Right cardiac atrium (tissue), 5 donors: Measurements from ENCODE around the gene GTF3C6. TPM values are rescaled to one million over a fixed set of nuclear protein-coding genes. Genes with fewer than 3 reads are reported as not detected.

ENCODE experiments used
- ATAC-seq, 2 donors: fragments of 200-7000 bp; cut with Tn5 transposase; one replicate each; pipeline versions ENCODE4 v1.8.0 to v1.9.1; 2020; ENCODE audit warnings: moderate library complexity in 2 of 2, mild to moderate bottlenecking in 1 of 2
- DNase-seq, 3 donors: peaks; one replicate each; pipeline ENCODE4 v3.0.0-alpha.2; 2020
- H3K27ac ChIP-seq: one replicate; pipeline ENCODE4 v1.5.1; 2013; ENCODE audit warnings: mild to moderate bottlenecking, low read length, control low read depth, moderate library complexity
- H3K27me3 ChIP-seq: one replicate; pipeline ENCODE4 v1.6.1; 2013; ENCODE audit not compliant: control insufficient read depth, insufficient read depth
- H3K4me1 ChIP-seq: one replicate; pipeline ENCODE4 v1.6.1; 2013; ENCODE audit warnings: low read length; ENCODE audit not compliant: control insufficient read depth, insufficient read depth
- H3K4me3 ChIP-seq: one replicate; pipeline ENCODE4 v1.5.1; 2013; ENCODE audit warnings: low read length, control low read depth
- H3K9me3 ChIP-seq: one replicate; pipeline ENCODE4 v1.6.1; 2013; ENCODE audit warnings: low read length; ENCODE audit not compliant: control insufficient read depth
- WGBS: extraction: QIAGEN DNeasy Blood & Tissue Kit; methylation state at CpG from one replicate; pipeline ENCODE4 v1.1.7; 2013; 5-methylcytosine and 5-hydroxymethylcytosine counted together
- intact Hi-C, 4 donors: fragments of 100-400 bp; cut with DNase I; formaldehyde crosslinking; loops; one replicate each; pipeline versions ENCODE4 v1.11.0 to v1.14.0; 2022 to 2023
- long read RNA-seq, 4 donors: library from polyadenylated mRNA; unstranded; transcript quantifications; one replicate each; pipeline ENCODE4 v2.0.0, GENCODE V29; 2020 to 2021
- polyA plus RNA-seq: library from polyadenylated mRNA; stranded (reverse); fragments of 200-250 nt; gene quantifications from one replicate; pipeline ENCODE4 v1.2.3, GENCODE V29; 2013
- total RNA-seq, 4 donors: library from RNA; stranded (reverse); fragmentation: NEBNext Ultra II Directional; extraction: Animal tissue kit (Norgen Biotek cat#: 25700); gene quantifications; one replicate each; pipeline ENCODE4 v1.2.1, GENCODE V29; 2021
- donor health status: healthy with polysubstance abuse.
- donor health status: DM: no; HTN: yes; CAD: no.
- donor health status: DM: no; HTN: no; CAD: no.
- donor health status: DM: no; HTN: yes; CAD: no; lungs with severe emphysema.
- donor health status: DM: yes; HTN: yes; CAD: no.

GTF3C6 gene, protein sequence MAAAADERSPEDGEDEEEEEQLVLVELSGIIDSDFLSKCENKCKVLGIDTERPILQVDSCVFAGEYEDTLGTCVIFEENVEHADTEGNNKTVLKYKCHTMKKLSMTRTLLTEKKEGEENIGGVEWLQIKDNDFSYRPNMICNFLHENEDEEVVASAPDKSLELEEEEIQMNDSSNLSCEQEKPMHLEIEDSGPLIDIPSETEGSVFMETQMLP
- total RNA-seq (10 to 100 TPM; 83.0 to 98.5 (median 86.5) TPM), polyA plus RNA-seq (129 TPM)
- long read RNA-seq, donor 1, transcript GTF3C6-201 (6 exons, 952 nt) = major isoform, 79 of 80 reads
- long read RNA-seq, donor 1, partial matches to known transcripts = 0 of 80 reads
- long read RNA-seq, donor 1, other reads (novel, unspliced or antisense) = 1 of 80 reads
- long read RNA-seq, donor 2, transcript GTF3C6-201 (6 exons, 952 nt) = major isoform, 36 of 40 reads
- long read RNA-seq, donor 2, partial matches to known transcripts = 3 of 40 reads
- long read RNA-seq, donor 2, other reads (novel, unspliced or antisense) = 1 of 40 reads
- long read RNA-seq, donor 3, transcript GTF3C6-201 (6 exons, 952 nt) = major isoform, 40 of 43 reads
- long read RNA-seq, donor 3, partial matches to known transcripts = 0 of 43 reads
- long read RNA-seq, donor 3, other reads (novel, unspliced or antisense) = 3 of 43 reads
- long read RNA-seq, donor 4, transcript GTF3C6-201 (6 exons, 952 nt) = major isoform, 33 of 35 reads
- long read RNA-seq, donor 4, partial matches to known transcripts = 0 of 35 reads
- long read RNA-seq, donor 4, other reads (novel, unspliced or antisense) = 2 of 35 reads

DNA sequence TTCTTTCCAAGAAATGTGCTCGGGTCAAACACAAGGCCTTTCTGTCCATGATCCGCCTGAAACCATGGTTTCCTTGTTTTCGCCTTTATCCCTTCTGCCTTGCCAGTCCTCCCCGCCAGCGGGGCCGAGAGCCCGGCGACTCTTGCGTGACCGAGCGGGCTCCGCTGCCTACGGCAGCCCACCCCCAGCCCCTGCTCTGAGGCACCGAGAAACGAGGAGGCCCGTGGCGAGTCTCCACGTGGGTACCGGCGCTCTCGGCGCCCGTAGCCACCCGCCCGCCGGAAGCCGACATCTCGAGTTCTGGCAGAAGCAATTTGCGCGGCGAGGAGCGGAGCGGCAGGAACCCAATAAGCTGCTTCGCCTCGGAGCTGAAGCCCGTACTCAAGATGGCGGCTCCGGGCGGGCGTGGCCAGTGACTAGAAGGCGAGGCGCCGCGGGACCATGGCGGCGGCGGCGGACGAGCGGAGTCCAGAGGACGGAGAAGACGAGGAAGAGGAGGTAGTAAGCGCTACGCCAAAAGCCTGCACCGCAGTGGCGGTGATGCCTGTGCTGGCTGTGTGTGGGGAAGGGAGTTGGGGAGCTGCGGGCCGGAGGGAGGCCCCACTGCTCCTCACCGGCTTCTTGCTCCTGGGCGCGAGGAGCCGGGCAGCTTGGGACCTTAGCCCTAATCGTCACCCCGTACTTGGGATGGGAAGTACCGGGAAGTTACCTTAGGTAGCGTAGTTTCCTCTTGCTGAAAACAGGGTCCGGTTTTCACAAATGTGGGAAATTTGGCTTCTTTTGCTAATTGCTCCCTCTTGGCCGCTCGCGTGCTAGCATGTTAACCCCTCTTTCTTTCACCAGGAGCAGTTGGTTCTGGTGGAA, at the start of gene GTF3C6:
GTF3C6 (plus strand) TSS at position 378 of the 864 bp plus-strand sequence; CDS start at position 442, 64 bp downstream.
- peak; percentile 99 to 100 for ATAC-seq
- peak within 1 kb of the TSS; percentile 91 for H3K27ac ChIP-seq
- H3K4me1 ChIP-seq = no peaks in the 10 kb centered on the region
- no peaks in the 10 kb centered on the region for H3K9me3 ChIP-seq
- H3K27me3 ChIP-seq = no peaks in the 10 kb centered on the region
- intact Hi-C loops = loop anchor here in 2 of 4 donors (10.0 kb wide), 2 partner anchors 84 to 434 kb away; partner anchors contain the start of gene AMD1 (in 1 of the 2)
- peak; percentile 95 to 98 (median 97) for DNase-seq
- under 1% methylated on average over 70 of the region's 70 CpGs for WGBS
- H3K4me3 ChIP-seq = peak within 1 kb of the TSS; percentile 76

DNA sequence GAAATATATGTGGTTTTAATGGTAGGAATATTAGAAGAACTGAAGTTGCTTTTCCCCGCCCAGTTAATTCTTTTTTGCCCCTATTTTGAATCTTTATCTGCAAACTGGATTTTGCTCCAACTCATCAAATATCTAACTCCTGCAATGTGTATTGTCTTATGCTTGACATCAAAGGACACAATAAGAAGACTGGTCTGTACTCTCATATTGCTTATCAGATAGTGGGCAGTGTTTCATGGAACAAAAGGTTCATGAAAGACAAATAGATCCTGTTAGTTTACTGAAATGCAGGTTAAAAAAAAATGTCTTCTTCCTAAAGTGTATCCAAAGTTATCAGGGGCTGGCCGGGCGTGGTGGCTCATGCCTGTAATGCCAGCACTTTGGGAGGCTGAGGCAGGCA, 27.7 kb upstream of the GTF3C6 start:
- WGBS = 91% methylated on average over 3 of the region's 3 CpGs

DNA sequence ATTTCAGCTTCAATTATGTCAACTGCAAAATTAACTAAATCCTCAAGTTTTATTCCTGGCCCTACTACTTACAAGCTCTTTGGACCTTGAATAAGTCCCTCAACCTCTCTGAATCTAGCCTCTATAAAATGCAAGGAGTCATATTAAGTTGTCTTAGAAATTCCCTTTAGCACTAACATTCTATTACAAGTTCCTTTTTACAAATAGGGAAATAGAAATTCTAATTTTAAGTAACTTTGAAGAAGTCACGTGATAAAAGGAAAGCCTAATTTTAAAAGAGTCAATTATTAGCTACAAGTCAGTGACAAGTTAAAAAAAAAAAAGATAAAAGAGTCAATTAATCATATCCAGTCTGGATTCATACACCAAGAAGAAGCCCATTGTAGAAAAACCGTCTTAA, 24.6 kb upstream of the GTF3C6 start:
- ATAC-seq (no peak), DNase-seq (no peak)
- H3K9me3 ChIP-seq = no peaks in the 10 kb centered on the region
- 62% methylated on average over 2 of the region's 2 CpGs for WGBS
- no peak overlapping the region for H3K27ac ChIP-seq
- no peak overlapping the region for H3K4me3 ChIP-seq
- intact Hi-C loops = no loop called here
- no peaks in the 10 kb centered on the region for H3K4me1 ChIP-seq
- H3K27me3 ChIP-seq = no peaks in the 10 kb centered on the region

More for the DNA sequence above, 27.7 kb upstream of the GTF3C6 start:
- Histone ChIP-seq H3K9me3 (no peaks in the 10 kb centered on the region), H3K27ac (no peak overlapping the region), H3K4me1 (no peaks in the 10 kb centered on the region), H3K4me3 (no peak overlapping the region), H3K27me3 (no peaks in the 10 kb centered on the region)
- intact Hi-C loops = no loop called here
- DNase-seq (no peak), ATAC-seq (no peak)

DNA sequence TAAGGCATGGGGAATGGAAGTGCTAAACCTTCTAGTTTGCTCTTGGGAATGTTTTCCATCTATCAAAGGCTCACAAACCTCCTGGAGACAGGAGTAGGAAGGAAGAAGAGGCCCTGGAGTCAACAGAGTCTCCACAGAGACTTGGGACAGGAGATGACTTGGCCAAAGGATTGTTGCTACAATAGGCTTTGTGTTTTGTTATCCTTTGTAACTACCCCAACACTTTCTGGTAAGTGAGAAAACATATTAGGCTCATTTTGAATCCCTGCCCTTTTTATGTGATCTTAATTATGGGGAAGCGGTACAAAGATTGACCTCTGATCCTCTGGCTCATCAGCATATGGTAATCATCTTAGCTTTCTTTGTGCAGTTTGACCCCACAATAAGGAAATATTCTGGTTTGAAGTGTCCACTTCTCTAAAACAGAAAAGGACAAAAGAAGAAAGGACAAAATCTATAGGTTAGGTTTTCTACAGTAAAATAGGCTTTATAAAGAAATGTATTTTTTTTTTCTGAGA, 24.1 kb upstream of the GTF3C6 start:
- Histone ChIP-seq H3K27me3 (no peaks in the 10 kb centered on the region), H3K4me1 (no peaks in the 10 kb centered on the region), H3K4me3 (no peak overlapping the region), H3K9me3 (no peaks in the 10 kb centered on the region), H3K27ac (no peak overlapping the region)
- WGBS = 79% methylated on average over 1 of the region's 1 CpG
- ATAC-seq (no peak), DNase-seq (no peak)
- intact Hi-C loops = no loop called here

DNA sequence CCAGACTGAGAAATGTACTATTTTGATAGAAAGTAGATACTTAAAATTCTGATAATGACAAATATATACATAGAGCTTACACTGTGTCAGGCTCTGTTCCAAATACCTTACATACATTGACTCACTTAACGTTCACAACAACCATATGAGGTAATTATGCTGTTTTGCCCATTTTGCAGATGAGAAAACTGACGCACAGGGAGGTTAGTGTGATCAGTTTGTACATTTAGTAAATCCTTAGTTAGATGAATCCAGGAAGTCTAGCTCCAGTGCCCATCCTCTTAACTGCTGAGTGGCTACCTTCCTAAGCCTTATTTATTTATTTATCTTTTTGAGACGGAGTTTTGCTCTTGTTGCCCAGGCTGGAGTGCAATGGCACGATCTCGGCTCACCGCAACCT, 23.3 kb upstream of the GTF3C6 start:
- H3K27ac ChIP-seq = no peak overlapping the region
- 93% methylated on average over 6 of the region's 6 CpGs for WGBS
- intact Hi-C loops = no loop called here
- H3K27me3 ChIP-seq = no peaks in the 10 kb centered on the region
- no peaks in the 10 kb centered on the region for H3K4me1 ChIP-seq
- ATAC-seq (no peak), DNase-seq (no peak)
- H3K4me3 ChIP-seq = no peak overlapping the region
- no peaks in the 10 kb centered on the region for H3K9me3 ChIP-seq

DNA sequence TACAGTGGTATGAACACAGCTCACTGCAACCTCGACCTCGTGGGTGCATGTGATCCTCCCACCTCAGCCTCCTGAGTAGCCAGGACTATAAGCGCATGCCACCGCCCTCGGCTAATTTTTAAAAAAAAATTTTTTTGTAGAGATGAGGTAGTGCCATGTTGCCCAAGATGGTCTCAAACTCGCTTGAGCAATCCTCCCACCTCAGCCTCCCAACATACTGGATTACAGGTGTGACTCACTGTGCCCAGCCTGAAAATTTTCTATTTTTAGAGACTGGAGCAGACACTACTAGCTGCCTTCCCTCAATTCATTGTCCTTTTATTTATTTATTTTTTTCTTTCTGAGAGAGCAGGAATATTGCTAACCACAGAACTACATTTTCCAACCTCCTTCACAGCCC, 20.3 kb upstream of the GTF3C6 start:
- H3K9me3 ChIP-seq = no peaks in the 10 kb centered on the region
- H3K4me3 ChIP-seq = no peak overlapping the region
- no peaks in the 10 kb centered on the region for H3K27me3 ChIP-seq
- no peak overlapping the region for H3K27ac ChIP-seq
- 99% methylated on average over 6 of the region's 6 CpGs for WGBS
- no peaks in the 10 kb centered on the region for H3K4me1 ChIP-seq
- DNase-seq (no peak), ATAC-seq (no peak)
- intact Hi-C loops = no loop called here

DNA sequence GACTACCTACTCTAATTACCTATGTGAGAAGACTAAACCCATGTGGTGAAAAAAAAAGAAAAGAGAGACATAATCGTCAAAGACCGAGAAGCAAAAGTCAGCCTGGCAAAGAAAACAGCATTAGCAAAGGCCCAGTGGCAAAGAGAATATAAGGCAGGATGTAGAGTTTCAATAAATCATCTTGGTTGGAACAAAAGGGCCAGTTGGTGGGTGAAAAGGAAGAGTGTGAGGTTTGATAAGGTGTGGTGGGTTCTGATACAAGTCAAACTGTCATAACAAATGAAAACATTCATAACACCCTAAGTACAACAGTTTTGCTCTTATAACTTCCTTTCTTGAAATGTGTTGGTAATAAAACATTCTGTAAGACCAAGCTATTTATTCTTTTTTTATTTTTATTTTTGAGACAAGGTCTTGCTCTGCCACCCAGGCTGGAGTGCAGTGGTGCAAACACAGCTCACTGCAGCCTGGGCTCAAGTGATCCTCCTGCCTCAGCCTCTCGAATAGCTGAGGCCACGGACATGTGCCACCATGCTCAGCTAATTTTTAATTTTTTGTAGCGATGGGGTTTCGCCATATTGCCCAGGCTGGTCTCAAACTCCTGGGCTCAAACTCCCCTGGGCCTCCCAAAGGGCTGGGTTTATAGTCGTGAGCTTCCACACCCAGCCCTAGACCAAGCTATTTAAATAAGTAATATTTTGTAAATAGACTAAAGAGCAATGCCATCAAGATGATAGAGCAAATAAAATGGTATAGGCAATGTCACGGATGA, 18.9 kb upstream of the GTF3C6 start:
- no peaks in the 10 kb centered on the region for H3K9me3 ChIP-seq
- H3K27me3 ChIP-seq = no peaks in the 10 kb centered on the region
- intact Hi-C loops = loop anchor here in 1 of 4 donors (10.0 kb wide), 1 partner anchor 55 kb away; no protein-coding TSS in a partner anchor
- ATAC-seq (no peak), DNase-seq (no peak)
- WGBS = 85% methylated on average over 8 of the region's 8 CpGs
- H3K4me3 ChIP-seq = no peak overlapping the region
- H3K27ac ChIP-seq = no peak overlapping the region
- no peaks in the 10 kb centered on the region for H3K4me1 ChIP-seq

DNA sequence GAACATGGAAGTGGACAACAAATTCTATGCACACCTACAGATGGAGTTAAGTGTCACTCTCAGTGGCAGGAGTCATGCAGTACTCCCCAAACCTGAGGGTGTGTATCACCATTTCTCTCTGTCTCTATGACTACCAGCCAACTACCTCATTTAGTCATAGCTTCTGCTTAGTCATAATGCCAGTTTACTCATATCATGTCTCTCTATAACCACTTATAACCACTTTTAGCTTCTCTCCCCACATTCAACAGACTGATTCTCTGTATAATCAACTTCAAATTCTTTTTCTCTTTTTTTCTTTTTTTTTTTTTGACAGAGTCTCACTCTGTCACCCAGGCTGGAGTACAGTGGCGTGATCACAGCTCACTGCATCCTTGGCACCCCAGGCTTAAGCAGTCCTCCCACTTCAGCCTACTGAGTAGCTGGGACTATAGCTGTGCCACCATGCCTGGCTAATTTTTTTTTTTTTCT, 13.8 kb upstream of the GTF3C6 start:
- intact Hi-C loops = loop anchor here (5.0 to 10.0 kb wide), 4 partner anchors 60 to 417 kb away; no protein-coding TSS in a partner anchor
- no peak overlapping the region for H3K4me3 ChIP-seq
- ATAC-seq = peak in 1 of 2 donors; percentile 59
- no peaks in the 10 kb centered on the region for H3K9me3 ChIP-seq
- no peaks in the 10 kb centered on the region for H3K4me1 ChIP-seq
- H3K27me3 ChIP-seq = no peaks in the 10 kb centered on the region
- DNase-seq = no peak
- WGBS = 89% methylated on average over 1 of the region's 1 CpG
- H3K27ac ChIP-seq = no peak overlapping the region

DNA sequence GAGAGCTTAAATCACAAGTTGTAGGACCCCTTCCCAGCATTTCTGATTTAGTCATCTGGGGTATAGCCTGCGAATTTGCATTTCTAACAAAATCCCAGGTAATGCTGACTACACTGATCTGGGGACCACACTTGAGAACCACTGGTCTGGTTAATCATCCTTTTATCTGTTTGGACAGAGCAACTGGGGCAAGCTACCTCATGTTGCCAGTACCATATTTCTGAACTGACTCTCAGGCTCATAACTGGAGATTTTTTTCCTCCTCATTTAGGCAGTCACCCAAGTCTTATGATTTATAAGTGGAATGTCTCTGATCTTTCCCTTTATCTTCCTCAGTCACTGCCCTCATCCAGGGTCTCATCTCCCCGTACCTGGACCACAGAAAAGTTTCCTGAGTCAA, 12.0 kb upstream of the GTF3C6 start:
- WGBS = 88% methylated on average over 2 of the region's 2 CpGs
- H3K4me3 ChIP-seq = no peak overlapping the region
- DNase-seq = no peak
- H3K27me3 ChIP-seq = no peaks in the 10 kb centered on the region
- H3K27ac ChIP-seq = no peak overlapping the region
- H3K4me1 ChIP-seq = no peaks in the 10 kb centered on the region
- no peak for ATAC-seq
- intact Hi-C loops = loop anchor here (5.0 to 10.0 kb wide), 4 partner anchors 62 to 419 kb away; no protein-coding TSS in a partner anchor
- H3K9me3 ChIP-seq = no peaks in the 10 kb centered on the region
